Endothelial cell (in vitro differentiated cells): ENCODE data around the gene JAGN1. TPM values are rescaled to one million over a fixed set of nuclear protein-coding genes. Genes with fewer than 3 reads are reported as not detected.

Experiments used
- DNase-seq: peaks from one replicate; pipeline ENCODE4 v3.0.0; 2021; ENCODE audit warnings: low spot score
- H3K27ac Mint-ChIP-seq: one replicate; pipeline ENCODE4 v1.8.0; 2021; ENCODE audit warnings: mixed read lengths, inconsistent platforms; ENCODE audit not compliant: unreplicated experiment
- H3K27me3 Mint-ChIP-seq: one replicate; pipeline ENCODE4 v1.8.0; 2021; ENCODE audit warnings: mild to moderate bottlenecking, moderate library complexity, mixed read lengths, inconsistent platforms; ENCODE audit not compliant: unreplicated experiment
- H3K36me3 Mint-ChIP-seq: one replicate; pipeline ENCODE4 v1.8.0; 2021; ENCODE audit warnings: mild to moderate bottlenecking, low read depth, mixed read lengths, inconsistent platforms; ENCODE audit not compliant: unreplicated experiment
- H3K4me1 Mint-ChIP-seq: one replicate; pipeline ENCODE4 v1.8.0; 2021; ENCODE audit warnings: mild to moderate bottlenecking, mixed read lengths, inconsistent platforms; ENCODE audit not compliant: unreplicated experiment
- H3K4me3 Mint-ChIP-seq: one replicate; pipeline ENCODE4 v1.8.0; 2021; ENCODE audit warnings: mild to moderate bottlenecking, mixed read lengths, inconsistent platforms; ENCODE audit not compliant: unreplicated experiment
- H3K9me3 Mint-ChIP-seq: one replicate; pipeline ENCODE4 v1.8.0; 2021; ENCODE audit warnings: mixed read lengths, inconsistent platforms; ENCODE audit not compliant: unreplicated experiment
- total RNA-seq: library from RNA; stranded (reverse); fragmentation: NEBNext Ultra II Directional; extraction: Animal tissue kit (Norgen Biotek cat#: 25700); gene quantifications from one replicate; pipeline ENCODE4 v1.2.1, GENCODE V29; 2021; ENCODE audit not compliant: unreplicated experiment
- TF ChIP-seq, protein P1 (sequence below): fragments of 200-600 bp; sonication (generic); IDR thresholded peaks from one replicate; pipeline ENCODE4 v1.5.0; 2021; ENCODE audit warnings: antibody characterized with exemption; ENCODE audit not compliant: unreplicated experiment

JAGN1 gene
- total RNA-seq, 1 donor from 2014 or later: 26.6 TPM

DNA sequence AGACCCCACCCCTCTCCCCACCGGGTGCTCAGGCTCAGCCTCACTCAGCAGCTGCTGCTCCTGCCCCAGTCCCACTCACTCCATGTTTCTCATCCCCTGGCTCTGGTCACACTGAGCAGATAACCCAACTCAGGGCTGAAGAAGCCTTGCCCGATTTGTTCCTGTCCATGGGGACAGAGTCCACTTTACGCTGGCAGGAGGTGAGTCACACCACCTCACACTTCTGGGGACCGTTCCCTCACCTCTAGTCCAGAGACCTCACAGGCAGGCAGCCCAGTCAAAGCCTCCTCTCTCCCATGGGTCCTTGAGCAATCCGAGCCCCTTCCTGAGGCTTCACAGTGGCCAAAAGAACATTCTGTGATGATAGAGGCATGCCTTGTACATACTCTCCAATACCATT lies 11.7 kb upstream of the JAGN1 start:
- H3K9me3 Mint-ChIP-seq: no peaks in the 10 kb centered on the region
- H3K36me3 Mint-ChIP-seq: no peaks in the 10 kb centered on the region
- no peak overlapping the region for H3K4me3 Mint-ChIP-seq
- no peaks in the 10 kb centered on the region for H3K4me1 Mint-ChIP-seq
- DNase-seq: no peak
- no peak overlapping the region for H3K27ac Mint-ChIP-seq
- TF ChIP-seq, protein P1, sequence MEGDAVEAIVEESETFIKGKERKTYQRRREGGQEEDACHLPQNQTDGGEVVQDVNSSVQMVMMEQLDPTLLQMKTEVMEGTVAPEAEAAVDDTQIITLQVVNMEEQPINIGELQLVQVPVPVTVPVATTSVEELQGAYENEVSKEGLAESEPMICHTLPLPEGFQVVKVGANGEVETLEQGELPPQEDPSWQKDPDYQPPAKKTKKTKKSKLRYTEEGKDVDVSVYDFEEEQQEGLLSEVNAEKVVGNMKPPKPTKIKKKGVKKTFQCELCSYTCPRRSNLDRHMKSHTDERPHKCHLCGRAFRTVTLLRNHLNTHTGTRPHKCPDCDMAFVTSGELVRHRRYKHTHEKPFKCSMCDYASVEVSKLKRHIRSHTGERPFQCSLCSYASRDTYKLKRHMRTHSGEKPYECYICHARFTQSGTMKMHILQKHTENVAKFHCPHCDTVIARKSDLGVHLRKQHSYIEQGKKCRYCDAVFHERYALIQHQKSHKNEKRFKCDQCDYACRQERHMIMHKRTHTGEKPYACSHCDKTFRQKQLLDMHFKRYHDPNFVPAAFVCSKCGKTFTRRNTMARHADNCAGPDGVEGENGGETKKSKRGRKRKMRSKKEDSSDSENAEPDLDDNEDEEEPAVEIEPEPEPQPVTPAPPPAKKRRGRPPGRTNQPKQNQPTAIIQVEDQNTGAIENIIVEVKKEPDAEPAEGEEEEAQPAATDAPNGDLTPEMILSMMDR: no peak
- peaks cover 2% of the 10 kb centered on the region for H3K27me3 Mint-ChIP-seq

DNA sequence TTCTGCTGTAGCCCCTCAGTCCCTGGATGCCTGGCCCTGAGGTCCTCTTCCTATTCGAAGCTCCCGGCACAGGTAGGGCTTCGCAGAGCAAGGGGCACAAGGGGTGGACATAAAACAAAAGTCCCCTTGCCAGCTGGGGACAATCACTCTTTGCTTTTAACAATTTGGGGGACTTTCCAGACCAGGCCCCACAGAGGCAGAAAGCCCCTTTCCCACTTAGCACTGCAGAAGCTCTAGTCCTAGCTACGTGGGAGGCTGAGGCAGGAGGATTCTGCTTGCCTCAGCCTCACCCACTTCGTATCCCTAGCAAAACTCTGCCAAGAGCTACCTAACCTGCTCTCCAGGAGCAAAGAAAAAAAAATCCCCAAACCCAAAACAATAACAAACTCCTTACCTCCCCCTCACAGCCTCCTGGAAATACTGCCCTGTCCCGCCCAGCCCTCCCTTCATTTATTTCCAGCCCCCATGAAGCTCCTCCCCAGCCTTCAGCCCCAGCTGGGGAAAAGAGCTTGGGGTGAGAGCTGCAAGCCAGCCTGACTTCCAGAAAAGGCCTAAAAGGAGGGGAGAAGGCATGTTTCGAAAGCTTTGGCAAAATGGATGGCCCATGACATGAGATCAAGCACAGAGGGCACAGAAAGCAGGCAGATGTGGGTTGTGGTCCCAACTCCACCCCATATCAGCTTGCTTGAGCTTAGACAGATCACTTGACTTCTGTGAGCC lies 10.4 kb upstream of the JAGN1 start, which contains the start of gene CIDEC:
CIDEC (minus strand) TSS at position 424 of the 720 bp plus-strand sequence. CDS start 1,767 bp downstream, outside the sequence.
- DNase-seq: no peak

DNA sequence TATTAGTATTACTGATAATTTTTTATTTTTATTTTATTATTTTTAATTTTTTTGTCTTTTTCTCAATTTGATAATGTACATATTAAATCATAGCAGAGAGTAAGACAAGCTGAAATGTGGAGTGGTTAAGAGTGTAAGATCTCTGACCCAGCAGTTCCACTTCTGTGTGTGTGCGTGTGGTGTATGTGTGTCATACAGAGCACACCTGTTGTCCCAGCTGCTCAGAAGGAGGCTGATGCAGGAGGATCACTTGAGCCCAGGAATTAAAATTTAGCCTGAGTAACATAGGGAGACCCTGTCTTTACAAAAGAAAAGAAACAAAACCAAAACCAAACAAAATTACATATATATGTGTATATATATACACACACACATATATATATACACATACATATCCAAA lies 9.0 kb upstream of the JAGN1 start:
- Mint-ChIP-seq H3K9me3 (no peaks in the 10 kb centered on the region), H3K4me3 (no peak overlapping the region), H3K4me1 (no peaks in the 10 kb centered on the region), H3K27ac (no peak overlapping the region), H3K27me3 (peaks cover 2% of the 10 kb centered on the region), H3K36me3 (no peaks in the 10 kb centered on the region)
- TF ChIP-seq, protein P1: no peak
- no peak for DNase-seq

More for the DNA sequence above, 10.4 kb upstream of the JAGN1 start, which contains the start of gene CIDEC:
- Mint-ChIP-seq H3K27ac (peak within 1 kb of the TSS; percentile 36), H3K4me1 (no peaks in the 10 kb centered on the region), H3K27me3 (peaks cover 2% of the 10 kb centered on the region), H3K9me3 (no peaks in the 10 kb centered on the region), H3K36me3 (no peaks in the 10 kb centered on the region), H3K4me3 (no peak within 1 kb of the TSS)
- TF ChIP-seq, protein P1: no peak

DNA sequence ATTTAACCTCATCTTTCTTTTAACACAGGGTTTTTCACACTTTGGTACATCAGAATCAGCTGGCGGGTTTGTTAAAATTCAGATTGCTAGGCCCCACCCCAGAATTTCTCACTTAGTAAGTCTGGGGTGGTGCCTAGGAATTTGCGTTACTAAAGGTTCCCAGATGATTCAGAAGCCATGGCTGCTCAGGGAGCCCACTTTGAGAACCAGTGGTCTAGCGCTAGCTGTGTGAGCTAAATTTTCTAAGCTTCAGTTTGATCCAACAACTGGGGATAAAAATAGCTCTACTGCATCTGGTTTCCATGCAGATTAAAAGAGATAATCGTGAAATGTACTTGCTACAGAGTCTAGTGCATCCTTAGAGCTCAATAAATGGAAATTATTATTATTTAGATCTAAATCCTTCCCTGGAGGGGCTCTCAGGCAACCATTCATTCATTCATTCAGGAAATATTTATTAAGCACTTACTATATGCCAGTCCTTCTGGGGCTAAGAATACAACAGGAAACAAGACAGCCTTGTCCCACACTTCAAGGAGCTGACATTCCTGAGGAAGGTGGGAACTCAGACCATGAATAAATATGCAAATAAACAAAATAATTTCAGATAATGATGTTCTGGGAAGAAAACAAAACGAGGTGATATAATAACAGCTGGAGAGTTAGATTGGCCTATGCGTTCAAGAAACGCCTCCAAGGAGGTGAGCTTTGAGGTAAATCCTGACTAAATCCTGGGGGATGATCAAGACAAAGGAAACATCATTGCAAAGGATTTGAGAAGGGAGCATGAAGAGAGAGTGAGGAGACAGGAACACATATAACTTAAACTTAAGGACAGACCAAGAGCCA lies 6.5 kb upstream of the JAGN1 start:
- Mint-ChIP-seq H3K9me3 (no peaks in the 10 kb centered on the region), H3K4me3 (no peak overlapping the region), H3K27me3 (peaks cover 2% of the 10 kb centered on the region), H3K27ac (no peak overlapping the region), H3K36me3 (no peaks in the 10 kb centered on the region), H3K4me1 (no peaks in the 10 kb centered on the region)
- TF ChIP-seq, protein P1: no peak
- DNase-seq: no peak
